Prostate gland (tissue), 2 donors: ENCODE results near the gene TBC1D30. TPM values are rescaled to one million over a fixed set of nuclear protein-coding genes. Genes with fewer than 3 reads are reported as not detected.

Experiments used
- DNase-seq: peaks from one replicate; pipeline ENCODE4 v3.0.0-alpha.2; 2019; ENCODE audit warnings: low spot score
- H3K27ac ChIP-seq, 2 donors: fragments of 200-600 bp; sonication (generic); 2 replicates each; pipeline ENCODE4 v1.5.1; 2017 to 2019
- H3K27me3 ChIP-seq: fragments of 200-600 bp; sonication (generic); replicated peaks from 2 replicates; pipeline ENCODE4 v1.5.1; 2019; ENCODE audit not compliant: insufficient read depth
- H3K36me3 ChIP-seq, 2 donors: fragments of 200-600 bp; sonication (generic); 1 replicate in 1 of 2; 2 replicates in 1 of 2; pipeline versions ENCODE4 v1.5.1 to v1.8.1; 2017 to 2019
- H3K4me1 ChIP-seq: fragments of 200-600 bp; sonication (generic); replicated peaks from 2 replicates; pipeline ENCODE4 v1.5.1; 2019
- H3K4me3 ChIP-seq, 2 donors: fragments of 200-600 bp; sonication (generic); 2 replicates each; pipeline ENCODE4 v1.5.1; 2017 to 2019
- H3K9me3 ChIP-seq: fragments of 200-600 bp; sonication (generic); 2 replicates; pipeline ENCODE4 v1.5.1; 2017
- CTCF ChIP-seq, 4 experiments: fragments of 200-600 bp in 2 of 4; fragments of 450-650 bp in 2 of 4; sonication (generic) in 2 of 4; IDR thresholded peaks; 1 replicate in 3 of 4; 2 replicates in 1 of 4; pipeline ENCODE4 v1.5.1; 2016 to 2019; ENCODE audit warnings: antibody characterized with exemption in 4 of 4, mild to moderate bottlenecking in 2 of 4, moderate library complexity in 2 of 4
- POLR2A ChIP-seq: fragments of 450-650 bp; IDR thresholded peaks from one replicate; pipeline ENCODE4 v1.6.1; 2016; ENCODE audit warnings: antibody characterized with exemption, mild to moderate bottlenecking
- POLR2AphosphoS5 ChIP-seq: sonication (generic); formaldehyde crosslinking; IDR thresholded peaks from one replicate; pipeline ENCODE4 v1.6.1; 2017; ENCODE audit warnings: antibody characterized with exemption
- WGBS: methylation state at CpG from one replicate; pipeline ENCODE4 v1.1.5; 2018; 5-methylcytosine and 5-hydroxymethylcytosine counted together
- intact Hi-C: fragments of 100-400 bp; cut with DNase I; formaldehyde crosslinking; loops from one replicate; pipeline ENCODE4 v1.14.2; 2022
- total RNA-seq, 2 donors: library from RNA; depleted of rRNA; stranded (reverse); fragments of >200 nt; gene quantifications; one replicate each; pipeline ENCODE4 v1.1.0, GENCODE V29; 2016

Gene TBC1D30
- total RNA-seq, 2 donors from 2014 or later: 17.2 to 19.2 TPM

- Histone ChIP-seq H3K4me3 (no peak overlapping the region), H3K27ac (no peak overlapping the region), H3K27me3 (no peaks in the 10 kb centered on the region), H3K9me3 (no peaks in the 10 kb centered on the region), H3K4me1 (no peaks in the 10 kb centered on the region), H3K36me3 (no peaks in the 10 kb centered on the region)
- no peak for DNase-seq
- WGBS: 82% methylated on average over 2 of the region's 2 CpGs
- no peak for TF ChIP-seq POLR2AphosphoS5
- TF ChIP-seq CTCF (IDR thresholded peaks at IDR 0.05): no peak
- TF ChIP-seq POLR2A: no peak
- intact Hi-C loops: no loop called here
These were observed 93.9 kb downstream of the TBC1D30 start for GRCh38 chr12:64918344-64918743.

GRCh38 chr12:64918801-64919200, 94.4 kb downstream of the TBC1D30 start:
- intact Hi-C loops: no loop called here
- 85% methylated on average over 2 of the region's 2 CpGs for WGBS
- Histone ChIP-seq H3K4me1 (no peaks in the 10 kb centered on the region), H3K9me3 (no peaks in the 10 kb centered on the region), H3K36me3 (no peaks in the 10 kb centered on the region), H3K27ac (no peak overlapping the region), H3K4me3 (no peak overlapping the region), H3K27me3 (no peaks in the 10 kb centered on the region)
- TF ChIP-seq POLR2AphosphoS5 (no peak), CTCF (IDR thresholded peaks at IDR 0.05) (no peak), POLR2A (no peak)
- no peak for DNase-seq

- no peak overlapping the region for H3K4me3 ChIP-seq
- no peaks in the 10 kb centered on the region for H3K36me3 ChIP-seq
- no peaks in the 10 kb centered on the region for H3K9me3 ChIP-seq
- intact Hi-C loops: no loop called here
- no peaks in the 10 kb centered on the region for H3K4me1 ChIP-seq
- DNase-seq: no peak
- no peak overlapping the region for H3K27ac ChIP-seq
- H3K27me3 ChIP-seq: no peaks in the 10 kb centered on the region
- no peak for TF ChIP-seq POLR2A
- TF ChIP-seq POLR2AphosphoS5: no peak
- no peak for TF ChIP-seq CTCF (IDR thresholded peaks at IDR 0.05)
These were observed 98.4 kb downstream of the TBC1D30 start for GRCh38 chr12:64922853-64923252.

- Histone ChIP-seq H3K4me1 (no peaks in the 10 kb centered on the region), H3K27ac (no peak overlapping the region), H3K27me3 (no peaks in the 10 kb centered on the region), H3K4me3 (no peak overlapping the region), H3K36me3 (no peaks in the 10 kb centered on the region), H3K9me3 (no peaks in the 10 kb centered on the region)
- no peak for TF ChIP-seq POLR2A
- no peak for TF ChIP-seq POLR2AphosphoS5
- no peak for TF ChIP-seq CTCF (IDR thresholded peaks at IDR 0.05)
- no peak for DNase-seq
- intact Hi-C loops: no loop called here
These were observed 99.1 kb downstream of the TBC1D30 start for GRCh38 chr12:64923536-64923935.

Other genes with a start within 250 kb of the TBC1D30 start
- 10 to 100 TPM; 40.6 to 55.7 TPM for gene RASSF3, start 214.2 kb upstream of the TBC1D30 start, total RNA-seq
- 10 to 100 TPM; 77.7 to 98.7 TPM for gene GNS, start 65.2 kb upstream of the TBC1D30 start, total RNA-seq